HG03108 (cell line): ENCODE measurements around the gene BTBD6.

Experiments used
- ATAC-seq: cut with Tn5 transposase; IDR thresholded peaks from one replicate; pipeline ENCODE4 v1.9.1; 2021; ENCODE audit warnings: moderate library complexity; ENCODE audit not compliant: unreplicated experiment

The BTBD6 gene

DNA sequence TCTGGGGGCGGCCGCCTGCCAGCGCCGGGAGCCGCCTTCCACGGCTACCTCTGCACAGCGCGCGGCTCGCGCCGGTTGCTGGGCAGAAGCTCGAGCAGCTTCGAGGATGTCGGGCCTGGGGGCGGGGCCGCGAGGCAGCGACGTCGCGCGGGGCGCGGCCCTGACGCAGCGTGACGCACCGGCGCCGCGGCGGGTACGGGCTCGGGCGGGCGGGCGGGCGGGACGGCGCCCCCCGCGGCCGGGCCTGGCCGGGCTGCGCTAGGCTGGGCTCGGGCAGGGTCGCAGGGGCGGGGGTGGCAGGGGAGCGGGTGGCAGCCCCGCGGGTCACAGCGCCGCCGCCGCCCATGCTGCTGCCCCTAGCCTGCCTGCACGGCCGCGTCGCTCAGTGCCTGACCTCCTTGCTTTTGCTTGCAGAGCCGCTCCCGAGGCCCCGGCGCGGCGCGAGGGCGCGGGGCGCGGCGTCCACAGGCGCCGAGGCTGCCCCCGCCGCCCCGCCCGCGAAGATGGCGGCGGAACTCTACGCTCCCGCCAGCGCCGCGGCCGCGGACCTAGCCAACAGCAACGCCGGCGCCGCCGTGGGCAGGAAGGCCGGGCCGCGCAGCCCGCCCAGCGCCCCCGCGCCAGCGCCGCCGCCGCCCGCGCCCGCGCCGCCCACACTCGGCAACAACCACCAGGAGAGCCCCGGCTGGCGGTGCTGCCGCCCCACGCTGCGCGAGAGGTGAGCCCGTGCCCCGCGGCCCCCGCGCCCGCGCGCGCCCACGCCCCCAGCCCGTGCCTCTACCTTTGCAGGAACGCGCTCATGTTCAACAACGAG lies at the start of gene BTBD6:
Gene BTBD6, plus strand, starts transcription at position 166 of the 814 bp plus-strand sequence. Its CDS starts 179 bp downstream, at position 345.
- ATAC-seq: peak; percentile 78

DNA sequence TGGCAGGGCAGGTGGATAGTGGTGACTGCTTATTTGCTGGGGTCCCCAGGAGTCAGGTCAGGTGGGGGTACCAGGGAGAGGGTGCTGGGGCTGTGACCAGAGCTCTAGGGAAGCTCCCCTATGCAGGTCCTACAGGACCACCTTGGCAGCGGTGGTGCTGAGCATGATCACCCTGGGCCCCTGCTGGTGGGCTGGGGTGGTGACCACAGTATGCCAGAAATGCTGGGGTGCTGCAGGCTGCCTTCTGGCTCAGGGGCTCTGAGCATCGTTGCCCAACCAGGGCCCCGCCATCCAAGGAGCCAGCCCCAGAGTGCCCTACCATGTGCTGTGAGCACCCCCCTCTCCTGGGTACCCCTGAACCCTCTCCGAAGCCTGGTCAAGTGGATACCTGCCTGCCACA lies 49.7 kb upstream of the BTBD6 start:
- ATAC-seq: no peak

DNA sequence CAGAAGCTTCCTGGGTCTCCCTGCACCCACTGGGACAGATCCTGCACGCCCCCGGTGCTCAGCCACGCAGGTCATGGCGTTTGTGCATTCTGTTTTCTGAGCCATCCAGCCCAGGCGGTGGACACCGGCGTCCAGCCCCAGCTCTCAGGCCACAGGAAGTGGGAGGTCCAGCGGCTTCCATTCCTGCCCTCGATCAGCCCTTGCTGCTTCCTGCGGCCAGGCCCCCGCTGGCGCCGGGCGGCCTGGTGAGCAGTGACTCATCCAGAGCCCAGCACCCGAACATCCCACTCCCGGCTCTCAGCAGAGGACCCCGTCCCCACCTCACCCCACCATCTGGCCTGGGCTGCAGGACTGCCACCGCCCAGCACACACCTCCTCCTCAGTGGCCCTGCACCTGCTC lies 49.2 kb upstream of the BTBD6 start:
- no peak for ATAC-seq

DNA sequence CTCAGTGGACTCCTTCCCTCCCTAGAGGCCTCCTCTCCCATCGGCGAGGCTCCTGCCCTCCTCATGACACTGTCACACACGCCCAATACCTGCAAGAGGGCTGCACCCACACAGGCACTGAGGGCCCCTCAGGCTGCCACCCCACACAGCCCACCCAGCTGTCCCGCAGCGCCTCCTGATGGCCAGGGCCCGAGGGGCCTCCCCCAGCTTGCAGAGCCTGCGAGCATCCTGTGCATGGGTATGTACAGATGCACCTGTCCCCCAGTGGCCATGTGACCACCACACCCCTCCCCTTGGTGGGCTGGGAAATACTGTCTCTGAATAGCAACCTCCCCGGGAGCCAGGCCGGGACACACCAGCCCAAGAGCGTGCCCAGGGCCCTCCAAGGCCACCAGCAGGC lies 48.3 kb upstream of the BTBD6 start:
- ATAC-seq: no peak

DNA sequence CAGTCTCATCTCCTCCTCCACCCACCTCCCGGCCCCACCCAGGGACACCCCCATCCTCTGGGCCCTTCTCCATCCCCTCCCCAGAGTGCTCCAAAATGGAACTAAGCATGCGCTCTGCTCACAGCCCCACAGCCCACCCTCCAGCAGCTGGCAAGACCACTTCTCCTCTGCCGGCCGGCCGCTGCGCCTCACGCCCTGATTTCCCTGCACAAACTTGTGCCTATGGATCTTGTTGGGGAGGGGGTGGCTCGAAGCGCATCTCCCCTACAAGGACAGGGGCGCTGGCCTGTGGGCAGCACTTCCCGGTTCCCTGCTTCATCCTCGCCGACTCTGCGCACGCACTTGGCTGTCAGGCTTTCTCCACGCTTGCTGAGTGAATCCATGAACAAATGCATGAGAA lies 47.7 kb upstream of the BTBD6 start:
- ATAC-seq: no peak

DNA sequence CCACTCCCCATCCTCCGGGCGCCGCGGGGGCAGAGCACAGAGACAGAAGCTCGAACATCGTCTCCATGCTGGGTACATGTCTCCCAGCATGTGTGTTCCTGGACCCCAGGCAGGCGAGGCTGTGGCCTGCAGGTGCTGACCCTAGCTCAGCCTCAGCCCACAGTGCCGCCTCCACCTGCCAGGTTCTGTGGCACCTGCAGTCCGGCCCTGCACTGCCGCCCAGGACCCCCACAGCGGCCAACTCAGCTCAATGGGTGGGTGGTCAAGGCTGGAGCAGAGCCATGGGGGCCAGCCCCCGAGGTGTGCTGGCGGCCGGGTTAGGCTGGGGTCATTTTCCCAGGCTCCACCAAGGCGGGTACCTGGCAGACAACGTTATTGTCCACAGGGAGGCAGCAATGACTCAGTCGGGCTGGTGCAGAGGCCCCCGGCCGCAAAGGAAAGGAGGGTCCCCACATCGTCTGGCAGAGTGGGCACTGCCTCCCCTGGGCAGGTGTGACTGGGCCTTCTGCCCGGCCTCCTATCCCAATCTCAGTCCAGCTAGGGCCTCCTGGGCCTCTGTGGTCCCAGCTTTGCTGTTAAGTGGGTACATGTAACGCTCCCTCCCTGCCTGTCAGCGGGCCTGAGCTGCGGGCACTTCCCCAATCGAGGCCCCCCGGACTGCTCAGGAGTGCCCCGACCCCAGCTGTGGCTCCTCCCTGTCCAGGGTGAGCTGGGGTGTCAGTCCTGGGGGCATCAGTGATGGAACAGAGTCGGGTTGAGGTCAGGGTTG lies 47.0 kb upstream of the BTBD6 start:
- no peak for ATAC-seq

DNA sequence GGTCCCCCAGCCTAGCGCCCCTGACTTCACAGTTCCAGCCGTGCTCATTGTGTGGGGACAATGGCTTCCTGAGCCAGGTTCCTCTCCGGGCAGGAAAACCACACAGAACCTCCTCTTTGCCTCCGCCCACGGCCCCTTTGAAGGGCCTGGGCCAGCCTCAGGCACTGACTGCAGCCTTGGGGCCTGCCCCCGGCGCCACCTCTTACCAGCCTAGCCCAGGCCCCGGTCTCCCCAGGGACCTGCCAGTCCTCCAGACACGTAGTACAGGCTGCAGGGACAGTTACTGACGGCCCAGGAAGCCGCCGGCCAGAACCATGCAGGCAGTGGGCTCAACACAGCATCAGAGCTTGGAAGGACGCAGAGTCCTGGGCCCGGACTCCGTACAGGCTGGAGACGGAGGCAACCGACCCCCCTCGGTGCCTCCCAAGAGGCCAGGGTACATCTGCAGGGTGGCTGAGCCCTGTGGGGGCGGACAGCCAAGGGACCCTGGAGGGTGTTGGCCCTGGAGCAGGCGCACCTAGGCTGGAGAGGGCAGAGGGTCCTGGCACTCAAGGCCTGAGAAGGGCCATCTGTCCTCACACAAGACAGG lies 46.3 kb upstream of the BTBD6 start:
- peak; percentile 55 for ATAC-seq

DNA sequence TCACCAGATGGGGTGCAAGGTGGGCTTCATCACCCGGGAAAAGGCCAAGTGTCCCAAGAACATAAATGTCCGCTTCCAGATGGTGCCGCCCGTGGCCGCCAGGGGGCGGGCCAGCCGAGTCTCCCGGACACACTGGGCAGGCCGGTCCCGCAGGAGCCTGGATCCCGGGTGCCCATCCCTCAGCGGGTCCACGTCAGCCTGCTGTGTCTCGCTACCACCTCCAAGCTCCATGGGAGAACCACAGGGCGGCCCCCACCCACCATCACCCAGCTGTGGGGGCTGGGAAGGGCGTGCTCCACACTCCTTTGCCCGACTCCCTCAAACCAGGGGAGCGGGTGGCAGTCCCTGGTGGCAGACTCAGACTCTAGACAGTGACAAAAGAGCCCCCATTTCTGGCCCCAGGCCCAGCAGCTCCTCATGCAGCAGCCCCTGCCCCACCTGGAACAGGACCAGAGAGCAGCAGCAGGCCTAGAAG lies 45.2 kb upstream of the BTBD6 start:
- no peak for ATAC-seq

DNA sequence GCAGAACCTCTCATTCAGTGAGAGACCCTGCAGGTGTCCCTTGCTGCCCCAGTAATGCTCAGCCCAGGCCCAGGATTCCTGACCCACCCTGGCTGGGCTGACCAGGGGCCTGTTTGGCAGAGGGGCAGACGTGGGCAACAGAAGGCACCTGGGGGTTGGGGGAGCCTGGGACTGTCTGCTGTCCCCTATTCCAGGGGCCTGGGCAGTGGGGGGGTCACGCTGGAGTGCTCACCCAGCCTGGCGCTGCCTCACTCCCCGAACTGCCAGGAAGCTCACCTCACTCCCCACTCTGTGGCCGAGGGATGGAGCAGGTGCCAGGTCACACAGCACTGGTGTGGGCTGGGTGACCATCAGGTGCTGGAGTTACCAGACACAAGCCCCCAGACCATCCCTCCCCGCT lies 44.6 kb upstream of the BTBD6 start:
- ATAC-seq: no peak

DNA sequence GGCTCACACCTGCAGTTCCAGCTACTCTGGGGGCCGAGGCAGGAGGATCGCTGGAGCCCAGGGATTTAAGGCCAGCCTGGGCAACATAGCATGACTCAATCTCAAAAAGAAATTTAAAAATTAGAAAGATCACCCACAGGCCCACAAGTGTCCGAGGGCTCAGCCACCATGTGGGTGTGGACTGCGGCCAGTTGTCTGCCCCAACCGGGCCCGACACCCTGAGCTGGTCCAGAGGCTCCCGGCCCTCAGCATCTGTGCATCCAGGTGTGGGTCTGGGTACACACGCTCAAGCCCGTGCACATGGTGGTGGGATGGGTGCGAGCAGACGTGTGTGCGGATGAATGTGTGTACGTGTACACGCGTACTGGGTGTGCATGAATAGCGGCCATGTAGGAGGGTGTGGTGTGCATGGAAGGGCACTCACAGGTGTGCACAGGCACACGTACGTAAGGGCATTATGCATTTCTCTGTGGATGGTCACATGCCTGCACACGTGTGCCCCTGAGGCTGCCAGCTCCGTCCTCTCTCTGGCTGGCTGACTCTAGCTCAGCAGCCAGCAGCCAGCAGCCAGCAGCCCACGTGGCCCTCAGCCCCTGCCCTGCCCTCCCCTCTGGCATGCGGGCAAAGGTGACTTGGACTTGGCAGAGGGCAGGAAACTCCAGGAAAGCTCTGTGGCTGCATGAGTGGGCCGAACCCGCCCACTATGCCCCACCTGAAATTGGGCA lies 44.0 kb upstream of the BTBD6 start:
- no peak for ATAC-seq

DNA sequence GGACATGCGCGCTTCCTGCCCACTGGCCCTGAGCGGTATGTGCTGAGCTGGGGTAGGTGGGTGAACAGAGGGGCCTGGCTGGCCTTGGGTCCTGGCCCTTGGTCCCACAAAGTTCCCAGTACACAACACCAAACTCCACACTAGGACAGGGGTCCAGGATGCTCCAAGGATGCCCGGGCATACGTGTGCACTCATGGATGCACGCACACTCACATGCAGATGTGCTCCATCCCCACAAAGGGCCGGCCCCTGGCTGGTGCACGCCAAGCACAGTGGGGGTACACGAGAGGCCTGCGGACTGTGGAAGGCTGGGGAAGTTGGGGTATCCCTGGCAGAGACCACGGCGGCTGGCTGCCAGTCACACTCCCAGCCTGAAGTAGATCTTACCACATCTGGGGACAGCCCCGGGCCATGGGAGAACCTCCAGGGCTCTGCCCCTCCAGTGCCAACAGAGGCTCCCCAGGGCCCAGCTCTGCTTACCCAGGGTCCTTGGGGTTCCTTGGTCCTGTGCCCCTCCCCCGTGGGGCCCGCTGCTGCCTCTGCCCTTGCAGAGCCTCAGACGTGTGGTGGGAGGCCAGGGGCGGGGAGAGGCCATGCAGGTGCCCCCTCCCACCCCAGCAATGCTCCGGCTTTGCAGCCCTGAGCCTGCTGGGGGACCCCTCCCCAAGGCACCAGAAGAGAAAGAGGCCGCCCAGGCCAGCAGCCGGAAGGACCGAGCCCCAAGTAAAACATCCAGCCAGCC lies 43.2 kb upstream of the BTBD6 start:
- ATAC-seq: no peak

DNA sequence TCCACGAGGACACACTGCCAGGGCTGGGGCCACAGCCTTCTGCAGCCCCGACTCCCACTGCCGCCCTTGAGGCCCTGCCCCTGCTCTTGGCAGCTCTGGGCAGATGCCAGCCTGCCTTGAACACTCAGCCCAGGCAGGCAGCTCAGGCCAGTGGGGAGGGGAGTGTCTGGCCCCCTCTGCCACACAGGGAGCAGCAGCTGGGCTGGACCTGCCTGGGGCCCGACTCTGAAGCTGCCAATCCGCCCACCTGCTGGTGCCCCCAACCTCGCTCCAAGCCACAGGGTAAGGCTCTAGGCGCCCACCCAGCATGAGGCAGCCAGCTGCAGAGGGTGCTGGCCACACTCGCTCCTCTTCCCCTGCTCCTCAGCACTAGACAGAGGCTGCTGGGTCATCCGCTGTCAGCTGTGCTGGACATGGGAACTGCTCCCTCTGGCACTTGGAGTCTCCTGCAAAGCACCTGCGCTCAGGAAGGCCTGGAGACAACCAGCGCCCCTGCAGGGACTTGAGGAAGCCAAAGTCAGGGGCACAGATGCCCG lies 42.6 kb upstream of the BTBD6 start:
- no peak for ATAC-seq

DNA sequence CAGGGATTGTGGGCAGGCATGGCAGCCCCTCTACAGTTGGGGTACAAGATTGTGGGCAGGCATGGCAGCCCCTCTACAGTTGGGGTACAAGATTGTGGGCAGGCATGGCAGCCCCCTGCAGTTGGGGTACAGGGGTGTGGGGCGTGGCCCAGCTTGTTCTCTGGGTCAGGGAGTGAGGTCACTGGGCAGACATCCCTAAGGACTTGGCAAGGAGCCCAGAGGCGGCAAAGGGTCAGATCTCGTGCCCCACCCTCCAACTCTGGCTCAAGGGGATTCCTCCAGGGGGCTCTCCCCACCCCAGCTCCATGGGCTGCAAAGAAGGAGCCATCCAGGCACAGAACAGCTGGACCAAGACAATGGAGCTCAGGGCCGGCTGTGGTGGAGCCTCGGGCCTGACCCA lies 41.5 kb upstream of the BTBD6 start:
- no peak for ATAC-seq

DNA sequence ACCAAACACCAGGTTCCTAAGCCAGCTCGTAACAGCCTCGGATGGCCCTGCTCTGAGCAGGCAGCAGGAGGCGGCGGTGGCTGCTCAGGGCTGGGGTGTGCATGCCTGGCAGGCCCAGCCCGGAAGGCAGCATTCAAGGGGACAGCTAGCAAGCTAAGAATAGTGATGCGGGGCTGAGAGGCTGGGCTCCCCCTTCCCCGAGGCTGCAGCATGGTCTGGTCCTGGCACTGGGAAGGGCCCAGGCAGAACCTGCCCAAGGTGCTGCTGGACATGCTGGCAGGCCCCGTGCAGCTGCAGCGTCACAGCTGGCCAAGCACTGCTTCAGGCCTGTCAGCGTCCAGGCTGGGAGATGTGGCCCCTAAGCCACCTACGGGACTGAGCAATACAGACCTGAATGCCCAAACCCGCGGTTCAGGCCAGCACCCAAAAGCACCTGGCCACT lies 40.9 kb upstream of the BTBD6 start:
- ATAC-seq: no peak

DNA sequence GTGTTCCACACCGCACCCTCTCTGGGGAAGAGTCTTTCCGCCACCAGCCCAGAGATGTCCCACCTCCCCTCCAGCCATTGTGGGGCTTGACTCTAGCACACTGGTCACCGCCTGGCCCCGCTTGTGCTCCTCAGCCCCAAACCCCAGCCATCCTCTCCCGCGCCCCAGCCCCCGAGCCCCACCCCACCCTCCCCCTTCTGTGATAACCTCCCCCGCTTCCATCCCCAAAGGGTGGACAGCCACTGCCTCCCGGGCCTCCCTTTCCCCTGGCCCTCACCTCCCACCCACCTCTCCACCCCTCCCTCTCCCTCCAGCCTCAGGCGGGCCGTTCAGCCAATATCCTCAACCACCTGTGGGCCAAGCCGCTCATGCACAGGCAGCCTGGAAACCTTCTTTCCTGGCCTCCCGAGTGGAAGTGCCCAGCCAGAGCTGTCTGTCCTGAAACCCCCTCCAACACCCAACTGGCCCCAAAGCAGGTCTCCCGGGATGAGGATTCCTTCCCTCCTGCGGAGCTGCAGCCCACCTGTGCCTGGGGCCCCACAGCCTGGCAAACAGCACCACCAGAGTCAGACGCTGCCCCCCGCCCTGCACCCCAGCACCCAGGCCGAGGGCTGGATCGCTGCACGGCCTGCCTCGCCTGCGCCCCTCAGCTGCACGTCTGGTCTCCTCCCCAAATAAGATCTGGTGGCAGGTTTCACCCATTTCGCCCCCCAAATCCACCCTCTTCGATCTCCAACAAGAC lies 40.2 kb upstream of the BTBD6 start:
- ATAC-seq: no peak

DNA sequence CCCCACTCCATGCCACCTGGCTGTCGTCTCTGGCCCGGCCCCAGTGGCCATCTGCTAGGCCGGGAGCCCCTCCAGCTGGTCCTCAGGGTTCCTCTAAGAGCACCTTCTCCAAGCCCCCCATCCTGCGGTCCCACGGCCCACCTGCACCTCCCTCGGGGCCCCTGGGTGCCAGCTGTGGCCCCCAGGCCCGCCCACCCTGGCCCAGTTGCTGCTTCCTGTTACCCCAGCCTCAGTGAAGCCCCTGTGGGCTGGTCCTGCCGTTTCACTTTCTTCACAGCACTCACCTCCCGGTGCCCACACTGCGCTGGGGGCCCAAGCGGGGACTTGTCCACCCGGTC lies 39.6 kb upstream of the BTBD6 start:
- ATAC-seq: no peak

DNA sequence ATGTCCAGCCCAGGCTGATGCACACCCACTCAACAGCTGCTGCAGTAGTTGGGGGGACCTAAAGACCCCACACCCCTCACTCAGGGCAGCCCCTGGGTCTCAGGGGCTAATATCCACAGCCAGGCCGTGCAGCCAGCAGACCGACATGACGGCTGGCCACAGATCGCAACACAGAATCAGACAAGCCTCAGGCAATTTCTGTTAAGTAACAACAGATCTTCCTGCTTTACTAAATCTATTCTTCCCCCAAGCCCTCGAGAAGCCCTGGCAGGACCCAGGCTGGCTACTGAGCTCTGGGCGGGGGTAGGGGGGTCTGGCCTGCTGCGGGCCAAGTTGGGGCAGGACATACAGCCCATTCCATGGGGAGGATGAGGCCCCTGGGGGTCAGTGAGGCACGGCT lies 39.2 kb upstream of the BTBD6 start:
- no peak for ATAC-seq

DNA sequence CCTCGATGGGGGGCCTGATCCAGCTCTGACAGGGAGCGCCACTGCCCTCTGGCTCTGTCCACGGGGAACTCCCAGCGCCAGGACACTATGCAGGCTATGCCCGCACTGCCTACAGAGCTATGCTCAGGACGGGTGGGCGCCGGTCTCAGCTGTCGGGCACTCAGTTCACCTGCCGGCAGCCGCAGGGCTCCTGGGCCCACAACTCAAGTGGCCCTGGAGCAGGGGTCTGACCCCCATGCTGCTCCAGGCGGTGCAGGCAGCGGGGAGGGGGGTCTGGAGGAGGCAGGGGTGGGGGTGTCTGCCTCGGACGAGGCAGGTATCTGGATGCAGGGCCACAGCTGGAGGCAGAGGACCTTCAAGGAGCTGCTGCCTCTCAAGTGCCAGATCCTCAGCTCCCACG lies 38.7 kb upstream of the BTBD6 start:
- ATAC-seq: no peak

DNA sequence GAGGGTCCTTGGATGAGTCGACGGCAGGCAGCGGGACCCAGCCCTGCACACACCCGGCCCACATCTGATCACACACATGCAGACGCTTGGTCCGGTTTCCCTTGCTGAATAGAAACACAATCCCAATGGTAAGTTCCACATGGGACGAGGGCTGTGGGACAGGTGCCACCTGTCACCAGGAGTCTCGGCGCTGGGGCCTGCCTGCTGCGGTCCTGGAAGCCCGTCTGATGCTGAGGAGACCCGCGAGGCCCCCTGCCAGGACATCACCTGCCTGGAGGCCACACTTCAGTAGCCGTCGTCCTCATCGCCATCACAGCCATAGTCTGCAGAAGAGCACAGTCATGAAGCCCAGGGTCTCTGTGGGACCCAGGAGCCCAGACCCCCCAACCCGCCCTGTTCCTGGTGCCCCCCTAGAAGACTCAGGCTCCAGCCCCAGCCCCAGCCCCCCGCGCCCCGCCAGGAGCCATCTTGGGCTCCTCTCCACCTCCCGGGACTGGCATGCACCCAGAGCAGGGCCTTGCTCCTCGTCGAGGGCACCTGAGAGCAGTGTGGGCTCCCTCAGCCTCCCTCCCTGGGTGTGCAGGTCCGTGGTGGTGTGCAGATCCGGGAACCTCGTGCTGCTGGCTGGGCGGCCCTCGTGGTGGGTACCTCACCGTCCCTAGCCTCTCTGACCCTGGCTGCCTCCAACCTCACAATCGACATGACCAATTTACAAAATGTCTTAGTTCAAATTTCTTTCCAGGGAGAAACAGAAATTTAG lies 37.9 kb upstream of the BTBD6 start:
- ATAC-seq: no peak
